ENCODE results near the gene FEM1B. TPM values are rescaled to one million over a fixed set of nuclear protein-coding genes. Genes with fewer than 3 reads are reported as not detected.
A peak's percentile ranks its signal among the peaks of the same experiment; 100 is the strongest.

FEM1B gene
- total RNA-seq, 4 donors from 2014 or later, result 53.1 to 71.5 (median 56.5) TPM

DNA sequence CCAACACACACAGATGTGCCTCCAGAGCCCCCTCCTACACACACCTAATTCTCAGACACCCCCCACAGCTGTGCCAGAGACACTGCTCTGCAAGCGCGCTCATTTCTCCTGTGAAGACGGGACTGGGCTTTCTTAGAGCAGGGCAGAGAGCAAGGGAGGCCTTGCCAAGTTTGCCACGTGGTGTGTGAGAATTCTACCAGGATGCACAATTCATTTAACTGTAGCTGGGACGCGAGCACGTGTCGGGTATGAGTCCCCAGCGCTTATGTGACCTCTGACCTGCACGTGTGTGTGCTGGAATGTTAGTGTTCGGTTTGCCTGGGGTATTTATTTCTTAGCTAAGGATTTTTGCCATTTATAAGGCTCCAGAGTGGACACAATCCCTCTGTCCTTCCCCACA is 37.0 kb downstream of the FEM1B start:
- intact Hi-C loops (cut with DNase I), result no loop called here
- H3K27ac ChIP-seq (replicated peaks in 1 of 4), result no peak overlapping the region
- DNase-seq (ENCODE audit: extremely low spot score), result no peak

DNA sequence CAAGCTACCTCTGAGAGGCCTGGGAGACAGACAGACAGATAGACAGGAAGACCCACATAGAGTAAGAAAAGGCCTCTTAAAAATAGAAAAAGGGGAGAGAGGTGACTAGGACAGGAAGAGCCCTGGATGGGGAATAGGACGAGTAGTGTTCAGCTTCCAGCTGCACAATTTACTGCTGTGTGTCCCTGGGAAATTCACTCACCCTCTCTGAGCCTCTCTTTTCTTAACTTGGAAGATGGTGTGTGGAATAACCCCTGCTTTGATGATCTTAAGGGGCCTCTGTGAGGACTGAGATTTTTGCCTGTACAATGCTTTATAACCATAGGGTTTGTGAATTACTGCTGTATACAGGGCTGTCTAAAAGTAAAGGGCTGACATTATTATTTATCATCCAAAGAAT is 37.5 kb downstream of the FEM1B start:
- intact Hi-C loops (cut with DNase I), result no loop called here
- no peak for DNase-seq (ENCODE audit: extremely low spot score)
- TF ChIP-seq, protein P1, sequence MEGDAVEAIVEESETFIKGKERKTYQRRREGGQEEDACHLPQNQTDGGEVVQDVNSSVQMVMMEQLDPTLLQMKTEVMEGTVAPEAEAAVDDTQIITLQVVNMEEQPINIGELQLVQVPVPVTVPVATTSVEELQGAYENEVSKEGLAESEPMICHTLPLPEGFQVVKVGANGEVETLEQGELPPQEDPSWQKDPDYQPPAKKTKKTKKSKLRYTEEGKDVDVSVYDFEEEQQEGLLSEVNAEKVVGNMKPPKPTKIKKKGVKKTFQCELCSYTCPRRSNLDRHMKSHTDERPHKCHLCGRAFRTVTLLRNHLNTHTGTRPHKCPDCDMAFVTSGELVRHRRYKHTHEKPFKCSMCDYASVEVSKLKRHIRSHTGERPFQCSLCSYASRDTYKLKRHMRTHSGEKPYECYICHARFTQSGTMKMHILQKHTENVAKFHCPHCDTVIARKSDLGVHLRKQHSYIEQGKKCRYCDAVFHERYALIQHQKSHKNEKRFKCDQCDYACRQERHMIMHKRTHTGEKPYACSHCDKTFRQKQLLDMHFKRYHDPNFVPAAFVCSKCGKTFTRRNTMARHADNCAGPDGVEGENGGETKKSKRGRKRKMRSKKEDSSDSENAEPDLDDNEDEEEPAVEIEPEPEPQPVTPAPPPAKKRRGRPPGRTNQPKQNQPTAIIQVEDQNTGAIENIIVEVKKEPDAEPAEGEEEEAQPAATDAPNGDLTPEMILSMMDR (IDR thresholded peaks at IDR 0.05), result no peak
- no peak for TF ChIP-seq POLR2AphosphoS5 (IDR thresholded peaks at IDR 0.05)
- no peak for TF ChIP-seq EP300 (IDR thresholded peaks at IDR 0.05)
- TF ChIP-seq POLR2A (IDR thresholded peaks at IDR 0.05; ENCODE audit: low read depth), result no peak
- Histone ChIP-seq H3K4me1 (peaks cover 0 to 16% (median 10%) of the 10 kb centered on the region in 4 donors), H3K27ac (replicated peaks in 1 of 4) (no peak overlapping the region), H3K36me3 (peaks cover 0 to 8% (median 0%) of the 10 kb centered on the region in 4 donors), H3K4me3 (no peak overlapping the region), H3K9me3 (no peaks in the 10 kb centered on the region), H3K27me3 (peaks cover 0 to 36% (median 0%) of the 10 kb centered on the region in 4 donors)
- 81% methylated on average over 1 of the region's 1 CpG for WGBS

More for the DNA sequence above, 37.0 kb downstream of the FEM1B start:
- 92% methylated on average over 11 of the region's 11 CpGs for WGBS
- Histone ChIP-seq H3K36me3 (peaks cover 0 to 4% (median 0%) of the 10 kb centered on the region in 4 donors), H3K9me3 (no peaks in the 10 kb centered on the region), H3K27me3 (peaks cover 0 to 36% (median 0%) of the 10 kb centered on the region in 4 donors), H3K4me1 (peaks cover 0 to 16% (median 10%) of the 10 kb centered on the region in 4 donors), H3K4me3 (no peak overlapping the region)
- TF ChIP-seq POLR2AphosphoS5 (IDR thresholded peaks at IDR 0.05) (no peak), EP300 (IDR thresholded peaks at IDR 0.05) (no peak), POLR2A (IDR thresholded peaks at IDR 0.05; ENCODE audit: low read depth) (no peak)
- TF ChIP-seq, protein P1 (IDR thresholded peaks at IDR 0.05), result no peak

DNA sequence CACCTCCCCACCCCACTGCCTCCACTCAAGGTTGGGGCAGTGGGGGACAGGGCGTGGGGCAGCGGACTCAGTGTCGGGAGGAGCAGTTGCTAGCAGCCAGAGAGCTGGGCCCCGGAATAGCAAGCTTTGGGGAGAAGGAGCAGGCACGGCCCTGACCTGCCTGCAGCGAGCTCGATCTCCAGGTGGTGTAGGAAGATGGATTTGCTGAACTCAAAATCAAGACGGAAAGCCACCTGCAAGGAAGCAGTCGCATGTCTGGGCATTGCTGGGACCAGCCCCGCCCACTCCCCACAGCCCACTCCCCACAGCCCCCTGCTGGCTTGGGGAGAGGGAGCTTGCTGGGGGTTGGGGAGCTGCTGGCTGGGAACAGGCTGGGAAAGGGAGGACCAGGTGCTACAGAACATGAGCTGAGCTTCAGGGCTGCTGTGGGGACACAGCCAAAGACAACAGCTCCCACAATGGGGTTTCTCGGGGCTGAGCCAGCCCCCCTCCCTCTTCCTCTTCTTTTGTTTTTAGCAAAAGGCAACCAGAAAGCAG is 38.0 kb downstream of the FEM1B start:
- TF ChIP-seq EP300 (IDR thresholded peaks at IDR 0.05) (no peak), POLR2A (IDR thresholded peaks at IDR 0.05; ENCODE audit: low read depth) (no peak), POLR2AphosphoS5 (IDR thresholded peaks at IDR 0.05) (no peak)
- TF ChIP-seq, protein P1 (IDR thresholded peaks at IDR 0.05), result no peak

DNA sequence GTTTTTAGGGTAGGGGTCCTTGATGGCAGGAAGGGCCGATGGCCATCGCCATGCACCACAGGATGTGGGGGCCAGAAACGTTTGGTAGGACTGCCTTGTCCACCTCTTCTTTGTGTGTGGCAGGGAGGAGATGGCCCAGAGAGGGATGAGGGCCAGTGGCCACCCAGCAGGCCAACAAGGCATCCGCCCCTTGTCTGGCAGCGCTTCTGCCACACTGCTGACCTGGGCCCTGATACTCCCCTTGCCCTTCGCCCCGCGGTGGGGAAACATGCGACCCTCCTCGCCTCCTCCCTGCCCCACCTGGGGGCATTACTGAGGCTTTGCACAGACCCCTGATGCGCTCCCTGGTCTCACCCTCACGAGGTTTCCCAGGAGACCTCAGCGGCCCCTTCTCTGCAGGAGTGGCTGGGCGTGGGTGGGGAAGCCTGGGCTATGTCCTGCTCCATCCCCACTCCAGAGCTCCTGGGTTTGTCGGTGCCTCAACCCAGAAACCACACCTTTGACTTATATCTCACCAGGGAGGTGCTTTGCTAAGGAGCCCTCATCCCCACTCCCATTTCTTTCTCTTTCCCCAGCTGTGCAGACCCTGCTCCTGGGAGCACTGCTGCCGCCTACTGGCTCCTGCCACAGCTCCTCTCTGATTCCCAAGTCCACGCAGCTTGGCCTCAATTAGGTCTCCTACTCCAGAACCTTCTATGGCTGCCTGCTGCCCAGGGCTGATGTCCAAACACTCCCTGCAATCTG is 38.7 kb downstream of the FEM1B start:
- Histone ChIP-seq H3K4me1 (peaks cover 0 to 11% (median 9%) of the 10 kb centered on the region in 4 donors), H3K9me3 (no peaks in the 10 kb centered on the region), H3K4me3 (no peak overlapping the region), H3K27me3 (peaks cover 0 to 36% (median 0%) of the 10 kb centered on the region in 4 donors), H3K27ac (replicated peaks in 1 of 4) (no peak overlapping the region), H3K36me3 (peaks cover 0 to 14% (median 0%) of the 10 kb centered on the region in 4 donors)
- intact Hi-C loops (cut with DNase I), result no loop called here
- TF ChIP-seq POLR2A (IDR thresholded peaks at IDR 0.05; ENCODE audit: low read depth), result no peak
- TF ChIP-seq, protein P1 (IDR thresholded peaks at IDR 0.05), result peak in 1 of 3 experiments; percentile 14
- TF ChIP-seq EP300 (IDR thresholded peaks at IDR 0.05), result no peak
- no peak for TF ChIP-seq POLR2AphosphoS5 (IDR thresholded peaks at IDR 0.05)
- WGBS, result 74% methylated on average over 17 of the region's 17 CpGs
- DNase-seq (ENCODE audit: extremely low spot score), result no peak

More for the DNA sequence above, 38.0 kb downstream of the FEM1B start:
- intact Hi-C loops (cut with DNase I), result no loop called here
- H3K4me3 ChIP-seq, result no peak overlapping the region
- no peak for DNase-seq (ENCODE audit: extremely low spot score)
- peaks cover 0 to 14% (median 0%) of the 10 kb centered on the region in 4 donors for H3K36me3 ChIP-seq
- H3K27ac ChIP-seq (replicated peaks in 1 of 4), result no peak overlapping the region
- peaks cover 0 to 11% (median 10%) of the 10 kb centered on the region in 4 donors for H3K4me1 ChIP-seq
- 67% methylated on average over 11 of the region's 11 CpGs for WGBS
- peaks cover 0 to 36% (median 0%) of the 10 kb centered on the region in 4 donors for H3K27me3 ChIP-seq
- no peaks in the 10 kb centered on the region for H3K9me3 ChIP-seq

Measured in esophagus muscularis mucosa (tissue), 4 donors.